Fibroblast of gingiva (primary cell): ENCODE results near the gene MAP1S.

Experiments used
- DNase-seq: peaks from one replicate; pipeline ENCODE4 v3.0.0-alpha.2; 2011; ENCODE audit warnings: low read depth

Gene MAP1S, protein sequence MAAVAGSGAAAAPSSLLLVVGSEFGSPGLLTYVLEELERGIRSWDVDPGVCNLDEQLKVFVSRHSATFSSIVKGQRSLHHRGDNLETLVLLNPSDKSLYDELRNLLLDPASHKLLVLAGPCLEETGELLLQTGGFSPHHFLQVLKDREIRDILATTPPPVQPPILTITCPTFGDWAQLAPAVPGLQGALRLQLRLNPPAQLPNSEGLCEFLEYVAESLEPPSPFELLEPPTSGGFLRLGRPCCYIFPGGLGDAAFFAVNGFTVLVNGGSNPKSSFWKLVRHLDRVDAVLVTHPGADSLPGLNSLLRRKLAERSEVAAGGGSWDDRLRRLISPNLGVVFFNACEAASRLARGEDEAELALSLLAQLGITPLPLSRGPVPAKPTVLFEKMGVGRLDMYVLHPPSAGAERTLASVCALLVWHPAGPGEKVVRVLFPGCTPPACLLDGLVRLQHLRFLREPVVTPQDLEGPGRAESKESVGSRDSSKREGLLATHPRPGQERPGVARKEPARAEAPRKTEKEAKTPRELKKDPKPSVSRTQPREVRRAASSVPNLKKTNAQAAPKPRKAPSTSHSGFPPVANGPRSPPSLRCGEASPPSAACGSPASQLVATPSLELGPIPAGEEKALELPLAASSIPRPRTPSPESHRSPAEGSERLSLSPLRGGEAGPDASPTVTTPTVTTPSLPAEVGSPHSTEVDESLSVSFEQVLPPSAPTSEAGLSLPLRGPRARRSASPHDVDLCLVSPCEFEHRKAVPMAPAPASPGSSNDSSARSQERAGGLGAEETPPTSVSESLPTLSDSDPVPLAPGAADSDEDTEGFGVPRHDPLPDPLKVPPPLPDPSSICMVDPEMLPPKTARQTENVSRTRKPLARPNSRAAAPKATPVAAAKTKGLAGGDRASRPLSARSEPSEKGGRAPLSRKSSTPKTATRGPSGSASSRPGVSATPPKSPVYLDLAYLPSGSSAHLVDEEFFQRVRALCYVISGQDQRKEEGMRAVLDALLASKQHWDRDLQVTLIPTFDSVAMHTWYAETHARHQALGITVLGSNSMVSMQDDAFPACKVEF

DNA sequence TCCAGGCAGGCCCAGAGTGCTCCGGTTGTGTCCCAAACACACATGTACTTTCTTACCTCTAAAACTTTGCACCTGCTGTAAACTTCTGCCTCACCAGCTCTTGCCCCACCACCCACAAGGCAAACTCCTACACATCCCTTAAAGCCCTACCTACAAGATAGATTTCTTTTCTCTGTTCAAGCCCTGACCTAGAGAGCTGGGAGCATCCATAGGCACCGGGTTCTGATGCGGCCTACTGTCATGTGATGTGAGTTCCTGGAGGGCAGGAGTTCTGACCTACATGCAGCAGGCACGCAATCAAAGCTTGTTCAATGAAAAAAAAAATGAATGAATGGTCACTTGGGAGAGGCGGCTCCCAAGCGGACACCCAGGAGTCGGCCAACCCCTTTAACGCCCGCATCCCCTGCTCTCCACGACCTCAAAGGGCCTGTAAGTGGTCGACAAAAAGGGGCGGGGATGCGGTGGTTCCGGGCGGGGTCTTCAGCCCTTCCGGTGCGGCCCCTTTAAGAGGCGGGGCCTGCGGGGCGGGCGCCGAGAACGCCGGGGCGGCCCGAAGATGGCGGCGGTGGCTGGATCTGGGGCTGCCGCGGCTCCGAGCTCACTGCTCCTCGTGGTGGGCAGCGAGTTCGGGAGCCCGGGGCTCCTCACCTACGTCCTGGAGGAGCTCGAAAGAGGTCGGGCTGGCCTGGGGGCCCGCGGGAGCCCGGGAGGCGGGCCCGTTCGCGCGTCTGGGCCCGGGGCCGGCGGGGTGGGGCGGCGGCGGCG is at the start of gene MAP1S:
Gene MAP1S (plus strand): TSS at position 534 of the 765 bp plus-strand sequence. CDS start 23 bp downstream, at position 557.
- DNase-seq = peak; percentile 29

- no peak for DNase-seq
Observed at GRCh38 chr19:17671906-17672305, 47.4 kb upstream of the MAP1S start.

- DNase-seq = no peak
Observed at GRCh38 chr19:17673937-17674799, 45.1 kb upstream of the MAP1S start.

GRCh38 chr19:17676295-17676694 is 43.0 kb upstream of the MAP1S start:
- no peak for DNase-seq

DNA sequence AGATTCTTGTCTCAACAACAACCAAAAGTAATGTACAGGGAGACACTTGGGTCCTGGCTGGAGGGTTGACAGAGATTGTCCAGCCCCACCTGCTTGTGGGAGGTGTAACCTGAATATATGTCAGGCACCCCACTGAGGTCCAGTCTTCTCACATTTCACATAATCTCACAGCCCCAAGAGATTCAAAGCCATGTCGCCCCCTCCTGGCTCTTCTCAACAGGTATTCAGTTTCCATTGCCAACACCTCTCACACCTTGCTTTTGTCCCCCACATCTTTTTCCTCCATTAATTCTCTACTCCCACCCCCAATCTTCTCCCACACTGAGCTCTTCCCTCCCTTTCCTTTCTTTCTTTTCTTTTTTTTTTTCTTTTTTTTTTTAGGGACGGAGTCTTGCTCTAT is 42.3 kb upstream of the MAP1S start:
- DNase-seq = no peak

DNA sequence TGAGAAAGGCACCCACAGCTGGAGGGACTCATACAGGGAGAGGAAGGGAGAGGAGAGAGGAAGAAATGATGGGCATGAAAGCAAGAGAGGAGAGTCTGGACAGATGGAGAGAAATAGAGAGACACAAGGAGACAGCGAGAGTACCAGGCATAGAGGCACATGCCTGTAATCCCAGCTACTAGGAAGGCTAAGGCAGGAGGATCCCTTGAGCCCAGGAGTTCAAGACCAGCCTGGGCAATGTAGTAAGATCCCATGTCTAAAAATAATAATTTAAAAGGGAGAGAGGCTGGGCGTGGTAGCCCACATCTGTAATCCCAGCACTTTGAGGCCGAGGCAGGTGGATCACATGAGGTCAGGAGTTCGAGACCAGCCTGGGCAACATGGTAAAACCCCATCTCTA is 40.4 kb upstream of the MAP1S start:
- no peak for DNase-seq

DNA sequence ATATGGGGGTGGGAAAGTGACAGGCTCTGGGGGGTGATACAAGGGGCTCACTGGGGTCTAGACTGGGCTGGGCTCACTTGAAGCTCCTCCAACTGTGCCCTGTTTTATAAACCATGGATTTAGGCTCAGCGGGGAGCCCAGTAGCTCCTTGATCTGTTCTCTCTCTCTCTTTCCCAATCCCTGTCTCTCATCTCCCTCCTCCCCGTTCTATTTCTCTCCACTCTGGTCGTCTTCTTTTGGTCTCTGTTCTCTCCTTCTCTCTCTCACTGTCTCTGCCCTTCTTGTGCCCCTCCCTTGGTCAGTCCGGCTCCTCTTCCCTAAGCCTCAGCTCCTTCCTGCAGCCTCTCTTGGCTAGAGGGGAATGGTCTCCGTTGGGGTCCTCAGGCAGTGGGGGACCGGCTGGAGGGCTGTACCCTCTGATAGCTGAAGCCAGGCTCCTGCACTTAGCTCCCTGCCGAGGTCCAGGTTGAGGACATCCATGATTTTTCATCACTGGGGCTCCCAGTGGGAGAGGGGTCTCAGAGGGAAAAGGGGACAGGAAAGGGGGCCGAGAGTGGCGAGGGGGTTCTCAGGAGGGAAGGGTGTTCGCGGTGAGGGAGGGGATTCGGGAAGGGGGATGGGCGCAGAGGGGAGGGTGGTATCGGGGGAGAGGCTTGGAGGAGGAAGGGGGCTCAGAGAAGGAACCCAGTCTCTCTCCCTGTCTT is 39.6 kb upstream of the MAP1S start:
- no peak for DNase-seq

DNA sequence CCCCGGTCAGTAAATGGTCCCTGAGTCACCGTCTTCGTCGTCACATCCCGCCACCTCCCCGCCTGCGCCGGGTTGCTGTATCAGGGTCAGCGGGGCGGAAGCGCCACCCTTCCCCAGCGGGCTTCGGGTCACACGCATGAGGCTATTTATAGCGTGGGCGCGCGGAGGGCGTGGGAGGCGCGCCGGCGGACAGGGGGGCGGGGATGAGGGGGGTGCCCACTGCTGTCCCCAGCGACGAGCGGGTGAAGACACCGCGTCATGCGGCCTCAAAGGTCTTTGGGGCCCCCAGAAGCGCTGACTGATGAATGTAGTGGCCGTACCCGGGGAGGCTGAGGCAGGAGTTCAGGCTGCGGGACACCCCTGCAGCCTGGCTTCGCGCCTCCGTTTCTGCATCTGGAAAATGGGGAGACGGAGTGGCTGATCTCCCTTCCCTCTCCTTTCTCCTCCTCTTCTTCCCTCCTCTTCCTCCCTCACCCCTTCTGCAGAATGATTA is 39.0 kb upstream of the MAP1S start:
- peak; percentile 27 for DNase-seq

DNA sequence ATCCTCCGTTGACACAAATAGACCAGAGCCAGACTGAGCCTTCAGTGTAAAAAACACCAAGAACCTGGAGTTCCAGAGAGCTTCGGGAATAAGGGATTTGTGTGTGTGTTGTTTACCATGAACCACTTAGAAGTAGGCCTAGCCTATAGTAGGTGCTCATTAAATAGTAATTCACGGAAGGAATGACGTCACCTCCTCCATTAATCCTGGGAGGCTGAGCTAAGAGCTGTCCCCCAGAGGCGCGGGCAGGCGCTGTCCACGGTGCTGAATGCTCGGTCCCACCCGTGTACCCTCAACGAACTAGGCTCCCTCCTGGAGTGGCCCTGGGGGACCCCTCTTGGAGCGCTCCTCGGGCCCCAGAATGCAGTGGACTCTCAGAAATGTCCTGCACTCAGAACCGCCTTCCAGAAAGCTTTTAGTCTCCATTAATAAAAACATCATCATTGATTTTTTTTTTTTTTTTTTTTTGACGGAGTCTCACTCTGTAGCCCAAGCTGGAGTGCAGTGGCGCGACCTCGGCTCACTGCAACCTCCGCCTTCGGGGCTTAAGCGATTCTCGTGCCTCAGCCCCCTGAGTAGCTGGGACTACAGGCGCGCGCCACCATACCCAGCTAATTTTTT is 37.7 kb upstream of the MAP1S start:
- DNase-seq = no peak

GRCh38 chr19:17682273-17682672 is 37.0 kb upstream of the MAP1S start:
- no peak for DNase-seq

GRCh38 chr19:17683078-17683477 is 36.2 kb upstream of the MAP1S start:
- no peak for DNase-seq

GRCh38 chr19:17684256-17684655 is 35.0 kb upstream of the MAP1S start:
- DNase-seq = no peak

DNA sequence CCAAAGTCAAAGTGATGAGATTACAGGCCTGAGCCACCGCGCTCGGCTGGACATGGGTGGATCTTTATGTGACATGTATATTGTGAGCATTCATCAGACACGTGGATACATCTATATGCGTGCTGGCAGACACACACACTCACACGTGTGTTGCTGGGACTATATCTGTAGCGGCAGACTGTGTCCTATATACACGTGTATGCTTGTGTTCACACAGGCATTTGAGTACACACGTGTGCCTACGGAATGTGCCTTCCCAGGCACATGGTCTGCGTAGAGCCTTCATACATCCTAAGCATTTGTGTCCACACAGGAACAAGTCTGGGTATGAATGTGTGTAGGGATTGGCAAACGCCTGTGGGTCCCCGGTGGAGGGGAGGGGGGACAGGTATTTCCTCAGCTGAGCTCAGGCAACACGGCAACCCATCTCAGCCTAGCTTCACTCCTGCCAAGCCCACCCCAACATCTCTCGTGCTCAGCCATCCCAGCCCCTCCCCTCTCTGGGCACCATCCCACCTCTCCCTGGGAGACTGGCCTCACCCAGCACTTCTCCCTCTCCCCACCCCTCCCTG is 33.7 kb upstream of the MAP1S start:
- DNase-seq = no peak

DNA sequence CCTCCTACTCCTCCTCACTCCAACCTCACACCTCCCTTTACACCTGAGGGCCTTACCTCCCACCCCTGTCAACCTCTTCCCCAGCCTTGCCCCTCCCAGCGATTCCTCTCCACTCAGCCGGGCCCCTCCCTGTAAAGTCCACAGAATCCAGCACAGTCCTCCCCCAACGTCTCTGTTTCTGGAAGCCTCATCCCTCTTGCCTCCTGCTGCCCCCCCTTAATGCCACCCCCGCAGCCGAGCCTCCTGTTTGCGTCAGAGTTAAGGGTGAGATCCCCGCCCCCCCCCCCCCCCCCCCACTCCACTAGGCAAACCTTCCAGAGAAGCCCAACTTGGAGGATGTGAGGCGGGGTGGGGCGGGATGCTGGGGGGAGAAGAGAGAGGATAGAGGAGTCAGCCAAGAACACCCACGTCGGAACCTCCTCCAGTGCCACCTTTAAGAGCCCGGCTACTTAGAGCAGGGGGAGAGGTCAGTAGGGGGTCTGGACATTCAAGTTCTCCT is 33.2 kb upstream of the MAP1S start:
- DNase-seq = no peak

DNA sequence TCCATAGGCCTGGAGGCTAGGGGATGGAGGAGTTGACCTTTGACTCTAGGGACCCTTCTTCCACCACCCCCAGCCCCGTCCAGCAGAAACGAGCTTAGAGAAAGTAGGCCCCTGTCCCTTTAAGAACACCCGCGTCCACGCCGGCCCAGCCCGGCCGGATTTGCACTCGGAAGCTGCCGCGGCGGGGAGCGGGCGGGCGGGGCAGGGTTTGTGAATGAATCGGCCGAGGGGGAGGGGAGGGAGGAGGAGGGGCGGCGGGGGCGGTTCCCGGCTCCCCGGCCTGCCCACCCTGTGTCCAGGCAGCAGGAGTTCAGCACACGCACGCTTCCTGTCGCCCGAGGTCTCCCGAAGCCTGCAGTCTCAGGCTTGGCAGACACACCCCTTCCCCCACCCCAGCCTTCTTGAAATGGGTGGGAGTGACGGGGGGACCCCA is 32.7 kb upstream of the MAP1S start:
- DNase-seq = no peak

GRCh38 chr19:17687141-17687856 is 32.0 kb upstream of the MAP1S start:
- DNase-seq = no peak

- no peak for DNase-seq
Observed at GRCh38 chr19:17687857-17688784, 31.2 kb upstream of the MAP1S start, which contains the start of gene UNC13A. Gene UNC13A (minus strand): TSS chr19:17688354. CDS start chr19:17688199, 155 bp downstream.
